MM.1S (cell line): ENCODE measurements around the gene TENT4B.
A peak's percentile ranks its signal among the peaks of the same experiment; 100 is the strongest.

Experiments
- DNase-seq: peaks from one replicate; pipeline ENCODE4 v3.0.0-alpha.2; 2015
- H2AFZ ChIP-seq: fragments of 300-600 bp; sonication (generic); 2 replicates; pipeline ENCODE4 v1.6.0; 2016; ENCODE audit warnings: antibody characterized with exemption, low read length
- H3F3A ChIP-seq: fragments of 300-600 bp; sonication (generic); 2 replicates; pipeline ENCODE4 v1.6.1; 2016; ENCODE audit warnings: mild to moderate bottlenecking, antibody characterized with exemption, low read length, moderate library complexity, mixed read lengths; ENCODE audit not compliant: insufficient read depth
- H3K27ac ChIP-seq: fragments of 300-600 bp; sonication (generic); 2 replicates; pipeline ENCODE4 v1.5.1; 2016; ENCODE audit warnings: mild to moderate bottlenecking, low read length
- H3K27me3 ChIP-seq: fragments of 300-600 bp; sonication (generic); replicated peaks from 2 replicates; pipeline ENCODE4 v1.6.0; 2016; ENCODE audit warnings: low read length; ENCODE audit not compliant: insufficient read depth
- H3K36me3 ChIP-seq: fragments of 300-600 bp; sonication (generic); replicated peaks from 2 replicates; pipeline ENCODE4 v1.6.1; 2016; ENCODE audit warnings: mild to moderate bottlenecking, low read length, mixed read lengths; ENCODE audit not compliant: insufficient read depth
- H3K4me1 ChIP-seq: fragments of 300-600 bp; sonication (generic); 2 replicates; pipeline ENCODE4 v1.6.1; 2016; ENCODE audit warnings: low read length, mixed read lengths
- H3K4me2 ChIP-seq: fragments of 300-600 bp; sonication (generic); 2 replicates; pipeline ENCODE4 v1.6.0; 2016; ENCODE audit warnings: low read depth, low read length
- H3K4me3 ChIP-seq: fragments of 300-600 bp; sonication (generic); 2 replicates; pipeline ENCODE4 v1.5.1; 2016; ENCODE audit warnings: low read length, mixed read lengths
- H3K79me2 ChIP-seq: fragments of 300-600 bp; sonication (generic); 2 replicates; pipeline ENCODE4 v1.6.1; 2016; ENCODE audit warnings: mixed run types, low read length, mixed read lengths
- H3K9ac ChIP-seq: fragments of 300-600 bp; sonication (generic); 2 replicates; pipeline ENCODE4 v1.6.1; 2016; ENCODE audit warnings: low read length, mixed read lengths
- H3K9me2 ChIP-seq: fragments of 300-600 bp; sonication (generic); replicated peaks from 2 replicates; pipeline ENCODE4 v1.6.1; 2016; ENCODE audit warnings: mild to moderate bottlenecking, low read length, mixed read lengths; ENCODE audit not compliant: insufficient read depth
- H3K9me3 ChIP-seq: fragments of 300-600 bp; sonication (generic); replicated peaks from 2 replicates; pipeline ENCODE4 v1.6.1; 2016; ENCODE audit warnings: mild to moderate bottlenecking, low read length, mixed read lengths; ENCODE audit not compliant: insufficient read depth
- H4K20me1 ChIP-seq: fragments of 300-600 bp; sonication (generic); 2 replicates; pipeline ENCODE4 v1.6.1; 2016; ENCODE audit warnings: mild to moderate bottlenecking, low read length, moderate library complexity, mixed read lengths; ENCODE audit not compliant: insufficient read depth
- EZH2 ChIP-seq: fragments of 300-600 bp; sonication (generic); optimal IDR thresholded peaks from 2 replicates; pipeline ENCODE3; 2017; ENCODE audit warnings: low read depth, mild to moderate bottlenecking, antibody characterized with exemption, low read length, mixed read lengths
- EZH2phosphoT487 ChIP-seq: fragments of 300-600 bp; sonication (generic); IDR thresholded peaks from 2 replicates; pipeline ENCODE4 v1.6.1; 2018; ENCODE audit warnings: antibody characterized with exemption, low read length
- TF ChIP-seq, protein P1 (sequence below): fragments of 300-600 bp; sonication (generic); IDR thresholded peaks from 2 replicates; pipeline ENCODE4 v1.5.1; 2016; ENCODE audit warnings: antibody characterized with exemption, low read length, mixed read lengths

The TENT4B gene

DNA sequence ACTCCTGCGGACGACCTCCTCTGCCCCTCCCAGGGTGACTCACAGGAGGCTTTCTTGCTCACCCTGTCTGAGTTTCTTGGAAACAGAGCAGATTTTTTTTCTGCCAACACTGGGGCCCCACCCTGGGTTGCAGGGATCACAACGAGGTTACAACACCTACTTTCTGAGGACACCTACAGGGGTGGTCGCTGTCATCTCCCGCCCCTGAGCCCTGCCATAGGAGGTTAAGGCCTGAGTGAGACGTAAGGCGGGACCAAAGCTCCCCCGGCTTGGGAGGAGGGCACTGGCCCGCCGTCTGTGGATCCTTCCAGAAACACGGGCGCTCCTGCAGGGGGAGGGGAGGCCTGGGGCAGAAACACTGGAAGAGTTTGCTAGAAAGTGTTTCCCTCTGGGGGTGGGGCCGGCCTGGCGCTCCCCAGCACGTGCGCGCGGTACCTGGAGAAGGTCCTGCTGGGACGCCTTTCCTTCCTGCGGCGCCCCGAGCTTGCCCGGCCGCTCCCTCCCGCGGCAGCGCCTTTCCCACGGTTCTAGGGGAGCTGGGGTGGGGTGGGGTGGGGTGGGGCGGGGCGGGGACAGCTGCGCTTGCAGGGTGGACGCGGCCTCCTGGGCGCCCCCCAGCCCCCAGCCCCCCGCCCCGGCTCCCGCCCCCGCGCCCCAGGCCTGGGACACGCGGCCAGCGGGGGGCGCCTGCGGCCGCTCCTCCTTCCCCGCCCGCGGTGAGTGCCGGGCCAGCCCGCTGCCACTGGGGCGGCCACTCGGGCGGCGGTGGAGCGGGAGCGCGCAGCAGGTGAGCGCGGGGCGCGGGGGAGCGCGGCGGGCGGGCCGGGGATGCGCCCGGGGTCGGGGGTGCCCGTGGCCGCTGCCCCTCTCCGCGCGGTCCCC lies 92.6 kb downstream of the TENT4B start:
- peak; percentile 56 for DNase-seq
- Histone ChIP-seq H3K79me2 (no peaks in the 10 kb centered on the region), H4K20me1 (no peaks in the 10 kb centered on the region), H3K27ac (no peak overlapping the region), H2AFZ (peak overlapping the region; percentile 98), H3K9ac (peak overlapping the region; percentile 43; the same call in 1 of the 2 replicates), H3K9me3 (no peaks in the 10 kb centered on the region), H3K4me3 (peak overlapping the region; percentile 74), H3K36me3 (no peaks in the 10 kb centered on the region), H3K4me2 (peak overlapping the region; percentile 98; the same call in 1 of the 2 replicates), H3K9me2 (no peaks in the 10 kb centered on the region), H3K27me3 (no peaks in the 10 kb centered on the region), H3F3A (no peaks in the 10 kb centered on the region), H3K4me1 (no peaks in the 10 kb centered on the region)
- TF ChIP-seq, protein P1, sequence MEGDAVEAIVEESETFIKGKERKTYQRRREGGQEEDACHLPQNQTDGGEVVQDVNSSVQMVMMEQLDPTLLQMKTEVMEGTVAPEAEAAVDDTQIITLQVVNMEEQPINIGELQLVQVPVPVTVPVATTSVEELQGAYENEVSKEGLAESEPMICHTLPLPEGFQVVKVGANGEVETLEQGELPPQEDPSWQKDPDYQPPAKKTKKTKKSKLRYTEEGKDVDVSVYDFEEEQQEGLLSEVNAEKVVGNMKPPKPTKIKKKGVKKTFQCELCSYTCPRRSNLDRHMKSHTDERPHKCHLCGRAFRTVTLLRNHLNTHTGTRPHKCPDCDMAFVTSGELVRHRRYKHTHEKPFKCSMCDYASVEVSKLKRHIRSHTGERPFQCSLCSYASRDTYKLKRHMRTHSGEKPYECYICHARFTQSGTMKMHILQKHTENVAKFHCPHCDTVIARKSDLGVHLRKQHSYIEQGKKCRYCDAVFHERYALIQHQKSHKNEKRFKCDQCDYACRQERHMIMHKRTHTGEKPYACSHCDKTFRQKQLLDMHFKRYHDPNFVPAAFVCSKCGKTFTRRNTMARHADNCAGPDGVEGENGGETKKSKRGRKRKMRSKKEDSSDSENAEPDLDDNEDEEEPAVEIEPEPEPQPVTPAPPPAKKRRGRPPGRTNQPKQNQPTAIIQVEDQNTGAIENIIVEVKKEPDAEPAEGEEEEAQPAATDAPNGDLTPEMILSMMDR = no peak
- TF ChIP-seq EZH2phosphoT487 (no peak), EZH2 (no peak)

DNA sequence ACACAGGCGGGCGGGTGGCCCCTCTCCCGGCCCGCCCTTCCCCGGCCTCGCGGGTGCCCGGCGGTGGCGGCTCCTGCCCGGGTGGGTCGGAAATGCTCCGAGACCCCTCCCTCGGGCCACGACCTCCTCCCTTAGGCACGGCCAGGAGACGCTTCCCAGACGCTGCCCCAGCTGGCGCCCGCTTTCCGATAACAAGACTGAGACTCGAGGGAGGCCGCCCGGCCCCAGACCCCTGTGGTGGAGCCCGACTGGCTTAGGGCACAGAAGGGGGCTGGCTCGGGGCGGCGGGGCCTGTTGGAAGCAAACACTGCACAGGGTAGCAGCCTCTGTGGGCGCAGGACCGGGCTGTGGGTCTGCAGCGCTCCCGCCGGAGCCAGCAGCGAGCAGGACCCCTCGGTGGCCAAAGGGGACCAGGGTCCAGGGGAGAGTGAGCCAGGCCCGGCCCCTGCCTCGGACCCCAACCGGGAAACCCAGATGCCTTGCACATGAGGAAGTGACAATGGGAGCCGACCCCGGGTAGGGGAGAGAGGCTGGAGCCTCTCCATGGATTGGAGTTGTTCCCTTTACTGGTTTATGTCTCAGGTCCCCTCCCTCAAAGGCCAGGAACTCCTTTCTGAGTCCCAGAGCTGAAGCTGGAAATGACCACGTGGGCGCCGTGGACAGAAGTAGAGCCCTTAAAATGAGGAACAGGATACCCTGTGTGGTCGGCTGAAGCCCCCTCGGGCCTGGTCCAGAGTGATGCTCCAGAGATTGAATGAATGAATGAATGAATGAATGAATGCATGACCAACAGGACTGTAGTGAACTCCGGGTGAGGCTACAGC lies 93.4 kb downstream of the TENT4B start:
- Histone ChIP-seq H3K4me3 (peak overlapping the region; percentile 74), H2AFZ (peak overlapping the region; percentile 96), H3K4me1 (no peaks in the 10 kb centered on the region), H3K79me2 (no peaks in the 10 kb centered on the region), H3K9me3 (no peaks in the 10 kb centered on the region), H3K27ac (no peak overlapping the region), H3K9ac (peak overlapping the region; percentile 47; the same call in 1 of the 2 replicates), H3K4me2 (peak overlapping the region; percentile 97), H3F3A (no peaks in the 10 kb centered on the region), H3K27me3 (no peaks in the 10 kb centered on the region), H3K36me3 (no peaks in the 10 kb centered on the region), H4K20me1 (no peaks in the 10 kb centered on the region), H3K9me2 (no peaks in the 10 kb centered on the region)
- TF ChIP-seq EZH2phosphoT487 = no peak
- TF ChIP-seq, protein P1 = no peak
- no peak for TF ChIP-seq EZH2
- no peak for DNase-seq

GRCh38 chr16:50247123-50247905 lies 94.2 kb downstream of the TENT4B start:
- Histone ChIP-seq H3K4me1 (no peaks in the 10 kb centered on the region), H3K36me3 (no peaks in the 10 kb centered on the region), H3K27me3 (no peaks in the 10 kb centered on the region), H3F3A (no peaks in the 10 kb centered on the region), H3K27ac (no peak overlapping the region), H3K4me3 (no peak overlapping the region), H2AFZ (no peak overlapping the region), H4K20me1 (no peaks in the 10 kb centered on the region), H3K9ac (no peak overlapping the region), H3K9me2 (no peaks in the 10 kb centered on the region), H3K79me2 (no peaks in the 10 kb centered on the region), H3K4me2 (no peak overlapping the region), H3K9me3 (no peaks in the 10 kb centered on the region)
- TF ChIP-seq EZH2 (no peak), EZH2phosphoT487 (no peak)
- TF ChIP-seq, protein P1 = no peak
- no peak for DNase-seq
